OCI-LY1 (cell line): Measurements from ENCODE around the gene FGF4.

Experiments used
- EZH2 ChIP-seq: fragments of 200-600 bp; sonication (generic), shearing (Covaris generic); IDR thresholded peaks from 2 replicates; pipeline ENCODE4 v1.8.0; 2017; ENCODE audit warnings: borderline replicate concordance, mixed run types, mild to moderate bottlenecking, antibody characterized with exemption, low read length, moderate library complexity, mixed read lengths
- TF ChIP-seq, protein P1 (sequence below): fragments of 200-600 bp; sonication (generic), shearing (Covaris generic); IDR thresholded peaks from 2 replicates; pipeline ENCODE4 v1.5.1; 2017; ENCODE audit warnings: mild to moderate bottlenecking, antibody characterized with exemption, low read length, moderate library complexity, mixed read lengths

DNA sequence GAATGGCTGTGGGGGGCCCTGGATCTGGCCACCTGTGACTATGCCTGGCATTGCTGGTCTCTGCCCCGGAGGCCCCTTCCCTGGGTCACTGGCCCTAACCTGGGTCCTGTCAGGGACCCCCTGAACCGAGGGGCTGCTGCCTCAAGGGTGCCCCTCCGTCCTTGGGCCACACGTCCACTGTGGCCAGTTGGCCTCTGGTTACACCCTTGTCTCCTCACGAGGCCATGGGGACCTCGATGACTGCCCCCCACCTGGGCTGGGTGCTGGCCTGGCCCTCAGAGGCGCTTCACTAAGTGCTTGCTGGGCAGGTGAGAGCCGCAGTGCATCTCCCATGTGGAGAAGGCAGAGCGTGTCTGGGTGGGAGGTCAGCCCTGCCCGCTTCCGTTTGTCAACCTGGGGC is 44.0 kb downstream of the FGF4 start:
- TF ChIP-seq, protein P1, sequence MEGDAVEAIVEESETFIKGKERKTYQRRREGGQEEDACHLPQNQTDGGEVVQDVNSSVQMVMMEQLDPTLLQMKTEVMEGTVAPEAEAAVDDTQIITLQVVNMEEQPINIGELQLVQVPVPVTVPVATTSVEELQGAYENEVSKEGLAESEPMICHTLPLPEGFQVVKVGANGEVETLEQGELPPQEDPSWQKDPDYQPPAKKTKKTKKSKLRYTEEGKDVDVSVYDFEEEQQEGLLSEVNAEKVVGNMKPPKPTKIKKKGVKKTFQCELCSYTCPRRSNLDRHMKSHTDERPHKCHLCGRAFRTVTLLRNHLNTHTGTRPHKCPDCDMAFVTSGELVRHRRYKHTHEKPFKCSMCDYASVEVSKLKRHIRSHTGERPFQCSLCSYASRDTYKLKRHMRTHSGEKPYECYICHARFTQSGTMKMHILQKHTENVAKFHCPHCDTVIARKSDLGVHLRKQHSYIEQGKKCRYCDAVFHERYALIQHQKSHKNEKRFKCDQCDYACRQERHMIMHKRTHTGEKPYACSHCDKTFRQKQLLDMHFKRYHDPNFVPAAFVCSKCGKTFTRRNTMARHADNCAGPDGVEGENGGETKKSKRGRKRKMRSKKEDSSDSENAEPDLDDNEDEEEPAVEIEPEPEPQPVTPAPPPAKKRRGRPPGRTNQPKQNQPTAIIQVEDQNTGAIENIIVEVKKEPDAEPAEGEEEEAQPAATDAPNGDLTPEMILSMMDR = no peak
- no peak for TF ChIP-seq EZH2
